Bronchial epithelial cell (primary cell): ENCODE data around the gene SGCD. TPM values are rescaled to one million over a fixed set of nuclear protein-coding genes. Genes with fewer than 3 reads are reported as not detected.

Source experiments
- DNase-seq: peaks from one replicate; pipeline ENCODE4 v3.0.0-alpha.2; 2010; ENCODE audit warnings: low read depth
- FAIRE-seq: peaks from 2 replicates; lab custom pipeline; 2011; peaks lifted over from hg19 to GRCh38; lab: Jason Lieb, UNC
- H3K27me3 ChIP-seq: 2 replicates; pipeline ENCODE4 v1.5.1; 2011; ENCODE audit warnings: low read length; ENCODE audit not compliant: control insufficient read depth, insufficient read depth
- H3K36me3 ChIP-seq: 2 replicates; pipeline ENCODE4 v1.5.1; 2011; ENCODE audit warnings: low read length; ENCODE audit not compliant: control insufficient read depth, insufficient read depth
- H3K4me3 ChIP-seq: 2 replicates; pipeline ENCODE4 v1.5.1; 2011; ENCODE audit warnings: mild to moderate bottlenecking, low read depth, low read length, control low read depth
- CTCF ChIP-seq: IDR thresholded peaks from 2 replicates; pipeline ENCODE4 v1.5.1; 2011; ENCODE audit warnings: mild to moderate bottlenecking, moderate library complexity, low read length, control low read depth, inconsistent platforms; ENCODE audit not compliant: insufficient read depth, severe bottlenecking
- total RNA-seq: library from RNA; depleted of rRNA; stranded (reverse); fragments of >200 nt; gene quantifications from 2 replicates; pipeline ENCODE4 v1.2.1, GENCODE V29; 2014

Gene SGCD
- total RNA-seq, 1 donor from 2014 or later: under 0.01 TPM

DNA sequence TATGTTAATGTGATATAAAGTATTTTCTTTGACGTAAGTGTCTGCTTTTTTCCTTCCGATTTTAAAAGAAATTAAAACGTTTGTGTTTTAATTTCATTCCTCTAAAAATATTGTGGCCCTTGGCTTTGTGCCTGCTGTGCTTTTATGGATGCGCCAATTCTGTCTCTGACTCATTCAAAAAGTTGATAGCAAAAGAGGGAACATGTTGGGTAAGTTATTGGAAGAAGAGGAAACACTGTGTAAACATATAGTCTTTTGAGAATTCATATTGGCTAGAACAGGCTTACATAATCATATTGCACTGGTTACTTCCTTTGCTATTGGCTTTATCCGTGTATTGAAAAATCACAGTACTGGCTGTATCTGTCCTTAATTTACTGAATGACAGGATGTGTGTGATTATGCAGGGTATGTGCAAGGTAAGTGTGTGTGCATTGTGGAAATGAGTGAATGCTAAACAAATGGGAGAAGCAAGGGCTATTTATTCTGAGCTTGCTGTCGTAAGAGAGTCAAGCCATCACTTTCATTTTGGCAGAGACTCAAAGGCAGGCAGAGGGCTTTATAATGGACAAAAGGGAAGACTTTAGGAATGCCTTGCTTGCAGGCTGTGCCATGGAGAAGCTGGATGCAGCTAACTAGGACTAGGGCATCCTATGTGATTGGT is 67.8 kb downstream of the SGCD start:
- DNase-seq (no peak), FAIRE-seq (no peak)
- H3K27me3 ChIP-seq: no peaks in the 10 kb centered on the region
- no peaks in the 10 kb centered on the region for H3K36me3 ChIP-seq
- no peak overlapping the region for H3K4me3 ChIP-seq
- TF ChIP-seq CTCF: no peak

DNA sequence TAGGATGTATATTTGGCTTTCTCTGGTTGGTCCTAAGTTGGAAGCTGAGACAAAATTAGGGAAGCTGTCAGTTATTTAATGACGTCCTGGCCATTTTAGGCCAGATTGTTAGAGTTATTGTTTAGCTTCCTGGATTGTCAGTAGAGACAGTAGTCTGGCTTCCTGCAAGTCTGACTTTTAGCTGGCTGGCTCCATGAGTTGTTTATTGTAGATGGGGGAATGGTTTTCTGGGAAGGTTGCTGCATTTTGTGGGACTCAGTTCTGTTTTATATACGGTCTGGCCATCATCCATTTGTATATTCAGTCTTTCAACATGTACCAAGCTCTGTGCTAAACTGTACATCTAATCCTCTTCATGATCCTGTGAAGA is 68.3 kb downstream of the SGCD start:
- H3K36me3 ChIP-seq: no peaks in the 10 kb centered on the region
- DNase-seq: no peak
- no peak for TF ChIP-seq CTCF
- no peaks in the 10 kb centered on the region for H3K27me3 ChIP-seq
- no peak overlapping the region for H3K4me3 ChIP-seq
- no peak for FAIRE-seq

- FAIRE-seq (no peak), DNase-seq (no peak)
- no peaks in the 10 kb centered on the region for H3K27me3 ChIP-seq
- no peak overlapping the region for H3K4me3 ChIP-seq
- H3K36me3 ChIP-seq: no peaks in the 10 kb centered on the region
- no peak for TF ChIP-seq CTCF
Observed at GRCh38 chr5:156396063-156396829, 69.3 kb downstream of the SGCD start.

GRCh38 chr5:156396830-156397081 is 69.8 kb downstream of the SGCD start:
- Histone ChIP-seq H3K4me3 (no peak overlapping the region), H3K27me3 (no peaks in the 10 kb centered on the region), H3K36me3 (no peaks in the 10 kb centered on the region)
- FAIRE-seq: no peak
- DNase-seq: peak; percentile 5
- no peak for TF ChIP-seq CTCF

- TF ChIP-seq CTCF: no peak
- Histone ChIP-seq H3K36me3 (no peaks in the 10 kb centered on the region), H3K27me3 (no peaks in the 10 kb centered on the region), H3K4me3 (no peak overlapping the region)
- FAIRE-seq (no peak), DNase-seq (no peak)
Observed at GRCh38 chr5:156399323-156399722, 72.4 kb downstream of the SGCD start.
